OCI-LY3 (cell line): ENCODE data around the gene AKR1C2.
"Not testable (repeated sequence)": the region's sequence is repeated elsewhere in the genome, so short reads cannot be mapped to it uniquely, and the experiment has no call there.

Source experiments
- CTCF ChIP-seq: fragments of 200-600, 300-600 bp; sonication (generic); IDR thresholded peaks from 2 replicates; pipeline ENCODE4 v1.5.1; 2014; ENCODE audit warnings: antibody characterized with exemption, low read length, low read depth
- EZH2phosphoT487 ChIP-seq: fragments of 200-600 bp; shearing (Covaris generic); IDR thresholded peaks from 2 replicates; pipeline ENCODE4 v1.6.1; 2018; ENCODE audit warnings: antibody characterized with exemption, mixed run types, low read depth

- TF ChIP-seq EZH2phosphoT487, CTCF: not testable (repeated sequence)
These were observed 7.7 kb upstream of the AKR1C2 start for GRCh38 chr10:5011392-5011791.
